Cardiac muscle cell (in vitro differentiated cells and primary cell): Measurements from ENCODE around the gene ADGRL3. TPM values are rescaled to one million over a fixed set of nuclear protein-coding genes. Genes with fewer than 3 reads are reported as not detected.
A peak's percentile ranks its signal among the peaks of the same experiment; 100 is the strongest.

Source experiments
- DNase-seq, 2 donors: peaks; one replicate each; pipeline versions ENCODE4 v3.0.0 to v3.0.0-alpha.2; 2010 to 2017; ENCODE audit warnings: low read depth in 1 of 2, low spot score in 1 of 2
- H3K27ac ChIP-seq: fragments of 200-600 bp; sonication (generic); 2 replicates; pipeline ENCODE4 v1.5.1; 2016
- H3K27me3 ChIP-seq: fragments of 200-600 bp; sonication (generic); 2 replicates; pipeline ENCODE4 v1.6.0; 2016; ENCODE audit warnings: control low read depth
- H3K36me3 ChIP-seq: fragments of 200-600 bp; sonication (generic); 2 replicates; pipeline ENCODE4 v1.5.1; 2016; ENCODE audit warnings: control low read depth
- H3K4me1 ChIP-seq: fragments of 200-600 bp; sonication (generic); 2 replicates; pipeline ENCODE4 v1.8.1; 2017; ENCODE audit warnings: low read depth, mild to moderate bottlenecking, mixed run types
- H3K4me3 ChIP-seq: fragments of 200-600 bp; sonication (generic); 2 replicates; pipeline ENCODE4 v1.5.1; 2016; ENCODE audit warnings: mild to moderate bottlenecking
- H3K9me3 ChIP-seq: fragments of 200-600 bp; sonication (generic); 2 replicates; pipeline ENCODE4 v1.5.1; 2017; ENCODE audit warnings: low read depth, mild to moderate bottlenecking, control low read depth
- CTCF ChIP-seq: IDR thresholded peaks from 2 replicates; pipeline ENCODE4 v1.5.1; 2012; ENCODE audit warnings: low read depth, mild to moderate bottlenecking, low read length
- polyA plus RNA-seq: library from polyadenylated mRNA; unstranded; fragments of >200 nt; fragmentation: Nextera tagmentation; extraction: Ambion mirVana; gene quantifications from 2 replicates; pipeline ENCODE4 v1.2.1, GENCODE V29; 2016
- total RNA-seq: library from RNA; depleted of rRNA; stranded (reverse); fragments of >200 nt; gene quantifications from 2 replicates; pipeline ENCODE4 v1.2.3, GENCODE V29; 2016

The ADGRL3 gene
- total and polyA plus RNA-seq, 2 experiments from 2014 or later, result 2.4 to 4.8 TPM

DNA sequence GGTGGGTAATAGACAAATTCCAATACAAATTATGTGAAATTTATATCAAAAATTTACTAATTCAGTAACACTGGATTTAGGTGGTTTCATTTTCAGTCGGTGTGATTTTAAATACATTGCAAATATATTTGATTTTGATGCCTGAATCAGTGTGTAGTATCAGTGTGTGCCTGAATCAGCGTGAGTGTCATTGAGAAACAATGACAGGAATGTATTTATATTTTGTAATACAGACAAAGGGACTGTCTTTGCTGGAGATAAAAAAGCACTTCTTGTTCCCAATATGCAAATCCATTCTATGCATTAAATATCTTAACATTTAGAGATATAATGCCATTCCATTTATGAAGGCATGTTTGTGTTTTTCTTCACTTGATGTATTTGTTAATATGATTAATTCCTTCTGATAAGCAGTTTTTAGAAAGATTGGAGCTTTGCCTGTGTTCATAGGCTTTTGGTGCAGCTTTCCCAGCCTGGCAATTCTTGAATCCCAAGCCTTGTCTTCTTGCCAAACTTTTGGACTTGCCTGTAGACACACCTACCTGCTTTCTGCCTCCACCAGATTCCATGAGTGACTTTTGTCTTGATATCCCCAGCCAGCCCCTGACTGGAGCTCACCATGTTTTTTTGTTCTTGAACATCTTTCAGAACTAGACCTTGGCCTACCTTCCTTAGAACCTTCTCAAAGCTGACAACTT is 243.8 kb downstream of the ADGRL3 start:
- no peak for TF ChIP-seq CTCF
- Histone ChIP-seq H3K9me3 (no peaks in the 10 kb centered on the region), H3K27ac (no peak overlapping the region), H3K27me3 (no peaks in the 10 kb centered on the region), H3K4me3 (no peak overlapping the region), H3K36me3 (no peaks in the 10 kb centered on the region), H3K4me1 (no peaks in the 10 kb centered on the region)
- DNase-seq, result peak in 1 of 2 donors; percentile 69

DNA sequence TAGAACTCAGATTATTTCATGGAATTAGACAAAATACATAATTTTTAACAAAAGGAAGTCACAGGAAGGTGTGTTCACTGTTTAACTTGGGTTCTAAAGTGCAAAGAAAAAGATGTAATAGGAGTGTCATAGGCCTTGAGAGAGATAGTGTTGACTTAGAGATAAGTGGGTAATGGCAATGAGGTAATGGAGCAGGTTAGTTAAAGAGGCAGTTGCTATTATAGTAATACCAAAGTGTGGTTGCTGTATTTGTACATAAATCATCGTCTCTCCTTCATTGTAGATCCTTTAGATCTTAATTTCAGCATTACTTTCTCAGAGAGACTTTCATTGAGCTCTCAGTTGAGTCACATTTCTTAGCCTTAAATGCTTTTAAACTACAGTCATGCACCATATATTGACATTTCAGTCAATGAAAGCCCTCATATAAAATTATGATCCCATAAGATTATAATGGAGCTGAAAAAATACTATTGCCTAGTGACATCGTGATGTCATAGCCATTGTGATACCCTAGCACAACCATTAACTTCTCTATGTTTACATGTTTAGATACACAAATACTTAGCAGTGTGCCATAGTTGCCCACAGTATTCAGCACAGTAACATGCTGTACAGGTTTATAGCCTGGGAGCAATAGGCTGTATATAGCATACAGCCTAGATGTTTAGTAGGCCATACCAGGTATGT is 245.4 kb downstream of the ADGRL3 start:
- no peak for TF ChIP-seq CTCF
- Histone ChIP-seq H3K4me3 (no peak overlapping the region), H3K9me3 (no peaks in the 10 kb centered on the region), H3K27me3 (no peaks in the 10 kb centered on the region), H3K36me3 (no peaks in the 10 kb centered on the region), H3K27ac (no peak overlapping the region), H3K4me1 (no peaks in the 10 kb centered on the region)
- no peak for DNase-seq

DNA sequence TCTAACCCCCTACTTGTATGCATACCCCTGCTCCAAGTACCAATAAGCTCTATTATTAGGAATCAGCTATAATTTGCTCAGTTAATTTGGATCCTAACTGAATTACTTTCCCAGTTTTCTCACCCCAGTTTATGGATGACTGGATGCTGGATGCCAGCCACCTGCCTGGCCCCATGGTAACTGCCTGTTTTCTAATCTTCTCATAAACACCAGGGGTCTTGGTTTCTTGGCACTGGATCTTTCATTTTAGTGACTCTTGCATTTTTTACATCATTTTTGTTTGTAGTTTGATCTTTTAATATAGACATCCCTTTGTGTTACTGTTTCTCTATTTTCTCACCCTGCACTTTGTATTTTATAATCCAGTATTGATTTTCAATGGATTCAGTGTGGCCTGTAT is 246.8 kb downstream of the ADGRL3 start:
- no peak overlapping the region for H3K4me3 ChIP-seq
- H3K9me3 ChIP-seq, result no peaks in the 10 kb centered on the region
- no peaks in the 10 kb centered on the region for H3K27me3 ChIP-seq
- no peaks in the 10 kb centered on the region for H3K36me3 ChIP-seq
- no peak for DNase-seq
- no peak for TF ChIP-seq CTCF
- H3K4me1 ChIP-seq, result no peaks in the 10 kb centered on the region
- no peak overlapping the region for H3K27ac ChIP-seq

DNA sequence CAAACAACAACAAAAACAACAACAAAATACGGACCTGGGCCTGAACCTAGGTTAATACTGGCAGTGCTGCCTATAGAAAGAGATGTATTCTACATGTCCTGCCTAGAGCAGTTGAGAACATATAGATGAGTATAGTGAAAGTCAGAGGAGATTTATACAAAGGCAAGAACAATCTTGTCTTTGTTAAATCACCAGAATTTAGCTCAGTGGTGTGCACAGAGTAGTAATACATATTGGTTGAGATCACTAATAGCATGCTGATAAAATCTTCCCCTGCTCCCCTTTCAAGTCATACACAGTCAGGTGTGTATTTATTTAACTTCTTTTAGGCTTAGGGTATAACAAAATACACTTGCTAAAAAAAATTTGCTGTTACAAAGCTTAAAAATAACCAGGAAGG is 247.8 kb downstream of the ADGRL3 start:
- no peak for TF ChIP-seq CTCF
- Histone ChIP-seq H3K4me1 (no peaks in the 10 kb centered on the region), H3K4me3 (no peak overlapping the region), H3K27me3 (no peaks in the 10 kb centered on the region), H3K36me3 (no peaks in the 10 kb centered on the region), H3K27ac (no peak overlapping the region), H3K9me3 (no peaks in the 10 kb centered on the region)
- DNase-seq, result no peak

- Histone ChIP-seq H3K27ac (no peak overlapping the region), H3K27me3 (no peaks in the 10 kb centered on the region), H3K4me1 (no peaks in the 10 kb centered on the region), H3K36me3 (no peaks in the 10 kb centered on the region), H3K4me3 (no peak overlapping the region), H3K9me3 (no peaks in the 10 kb centered on the region)
- TF ChIP-seq CTCF, result no peak
- DNase-seq, result no peak
Measured at GRCh38 chr4:61451935-61452334, 251.8 kb downstream of the ADGRL3 start.
